Tibial artery (tissue), 4 donors: ENCODE data around the gene TMEM14A.

Experiments used
- DNase-seq, 2 donors: peaks; one replicate each; pipeline ENCODE4 v3.0.0-alpha.2; 2019
- H3K27ac ChIP-seq, 2 donors: fragments of 200-600 bp; sonication (generic) in 1 of 2; 1 replicate in 1 of 2; 2 replicates in 1 of 2; pipeline ENCODE4 v1.5.1; 2018 to 2019; ENCODE audit warnings: mild to moderate bottlenecking in 1 of 2
- H3K27me3 ChIP-seq, 2 donors: fragments of 200-600 bp; sonication (generic) in 1 of 2; one replicate each; pipeline versions ENCODE4 v1.5.1 to v1.6.0; 2016 to 2019
- H3K36me3 ChIP-seq, 3 donors: fragments of 200-600 bp; sonication (generic) in 2 of 3; one replicate each; pipeline ENCODE4 v1.5.1; 2016 to 2019; ENCODE audit warnings: mild to moderate bottlenecking in 2 of 3
- H3K4me1 ChIP-seq, 4 donors: fragments of 200-600 bp; sonication (generic) in 2 of 4; 1 replicate in 3 of 4; 2 replicates in 1 of 4; pipeline ENCODE4 v1.5.1; 2016 to 2019
- H3K4me3 ChIP-seq, 2 donors: fragments of 200-600 bp; sonication (generic) in 1 of 2; 1 replicate in 1 of 2; 2 replicates in 1 of 2; pipeline ENCODE4 v1.5.1; 2018 to 2019; ENCODE audit warnings: mild to moderate bottlenecking in 2 of 2
- H3K9me3 ChIP-seq, 3 donors: fragments of 200-600 bp; sonication (generic) in 1 of 3; one replicate each; pipeline ENCODE4 v1.5.1; 2016 to 2019
- CTCF ChIP-seq, 2 experiments: fragments of 200-600 bp in 1 of 2; fragments of 450-650 bp in 1 of 2; IDR thresholded peaks; one replicate each; pipeline ENCODE4 v1.5.1; 2017 to 2019; ENCODE audit warnings: antibody characterized with exemption in 2 of 2, mild to moderate bottlenecking in 1 of 2, moderate library complexity in 1 of 2
- intact Hi-C: fragments of 100-400 bp; cut with DNase I; formaldehyde crosslinking; loops from one replicate; pipeline ENCODE4 v1.15.0; 2023; ENCODE audit warnings: low total_unique reads

The TMEM14A gene

GRCh38 chr6:52664186-52664990 is 6.5 kb upstream of the TMEM14A start:
- Histone ChIP-seq H3K27ac (peak overlapping the region; percentile 81 to 91), H3K27me3 (no peaks in the 10 kb centered on the region), H3K9me3 (no peaks in the 10 kb centered on the region), H3K36me3 (no peaks in the 10 kb centered on the region), H3K4me3 (peak overlapping the region; percentile 79 to 86), H3K4me1 (peaks cover 0 to 21% (median 11%) of the 10 kb centered on the region in 4 donors)
- DNase-seq = peak; percentile 88 to 95
- TF ChIP-seq CTCF (IDR thresholded peaks at IDR 0.05) = no peak
- intact Hi-C loops = loop anchor here (5.0 to 10.0 kb wide), 3 partner anchors 67 to 160 kb away; partner anchors contain the start of gene TRAM2

- no peaks in the 10 kb centered on the region for H3K27me3 ChIP-seq
- no peak for TF ChIP-seq CTCF (IDR thresholded peaks at IDR 0.05)
- H3K4me1 ChIP-seq = peaks cover 0 to 22% (median 11%) of the 10 kb centered on the region in 4 donors
- H3K27ac ChIP-seq = peak overlapping the region; percentile 81 to 91
- peak overlapping the region; percentile 79 to 86 for H3K4me3 ChIP-seq
- no peaks in the 10 kb centered on the region for H3K9me3 ChIP-seq
- intact Hi-C loops = loop anchor here (5.0 to 10.0 kb wide), 4 partner anchors 68 to 383 kb away; partner anchors contain the start of genes MCM3 and TRAM2
- no peak for DNase-seq
- no peaks in the 10 kb centered on the region for H3K36me3 ChIP-seq
Observed at GRCh38 chr6:52664991-52665686, 5.8 kb upstream of the TMEM14A start.

- Histone ChIP-seq H3K9me3 (no peaks in the 10 kb centered on the region), H3K27ac (no peak overlapping the region), H3K4me3 (no peak overlapping the region), H3K4me1 (peaks cover 0 to 29% (median 14%) of the 10 kb centered on the region in 4 donors), H3K27me3 (no peaks in the 10 kb centered on the region), H3K36me3 (no peaks in the 10 kb centered on the region)
- intact Hi-C loops = loop anchor here (5.0 to 10.0 kb wide), 2 partner anchors 161 to 384 kb away; partner anchors contain the start of gene MCM3
- TF ChIP-seq CTCF (IDR thresholded peaks at IDR 0.05) = no peak
- DNase-seq = no peak
Observed at GRCh38 chr6:52666071-52666470, 4.8 kb upstream of the TMEM14A start.

GRCh38 chr6:52666523-52666922 is 4.4 kb upstream of the TMEM14A start:
- Histone ChIP-seq H3K9me3 (no peaks in the 10 kb centered on the region), H3K4me1 (peaks cover 0 to 32% (median 16%) of the 10 kb centered on the region in 4 donors), H3K4me3 (no peak overlapping the region), H3K27ac (no peak overlapping the region), H3K36me3 (no peaks in the 10 kb centered on the region), H3K27me3 (no peaks in the 10 kb centered on the region)
- DNase-seq = no peak
- no peak for TF ChIP-seq CTCF (IDR thresholded peaks at IDR 0.05)
- intact Hi-C loops = loop anchor here (5.0 to 10.0 kb wide), 2 partner anchors 162 to 384 kb away; partner anchors contain the start of gene MCM3

- Histone ChIP-seq H3K4me3 (no peak overlapping the region), H3K27ac (no peak overlapping the region), H3K4me1 (peaks cover 0 to 40% (median 21%) of the 10 kb centered on the region in 4 donors), H3K36me3 (no peaks in the 10 kb centered on the region), H3K27me3 (no peaks in the 10 kb centered on the region), H3K9me3 (no peaks in the 10 kb centered on the region)
- intact Hi-C loops = loop anchor here (5.0 to 10.0 kb wide), 2 partner anchors 163 to 385 kb away; partner anchors contain the start of gene MCM3
- no peak for TF ChIP-seq CTCF (IDR thresholded peaks at IDR 0.05)
- DNase-seq = no peak
Observed at GRCh38 chr6:52667572-52667971, 3.3 kb upstream of the TMEM14A start.
